ENCODE results near the gene SNX10.

DNA sequence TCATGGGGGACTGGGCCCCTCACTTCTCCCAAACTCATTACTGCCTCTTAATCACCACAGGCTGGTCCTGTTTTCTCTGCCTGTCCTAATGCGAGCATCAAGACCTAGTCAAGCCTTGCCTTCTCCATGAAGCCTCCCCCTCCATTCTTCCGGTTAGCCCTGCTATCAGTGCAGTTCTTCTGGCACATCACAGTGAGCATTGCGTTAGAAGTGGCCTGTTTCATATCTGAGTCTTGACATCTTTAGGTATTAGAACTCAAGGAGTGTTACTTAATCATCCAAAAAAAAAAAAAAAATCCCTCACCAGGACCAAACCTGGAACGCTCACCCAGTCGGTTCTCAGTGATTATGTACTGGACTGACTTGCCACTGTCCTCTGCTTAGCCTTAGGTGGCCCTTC, 17.4 kb downstream of the SNX10 start:
- TF ChIP-seq, protein P1, sequence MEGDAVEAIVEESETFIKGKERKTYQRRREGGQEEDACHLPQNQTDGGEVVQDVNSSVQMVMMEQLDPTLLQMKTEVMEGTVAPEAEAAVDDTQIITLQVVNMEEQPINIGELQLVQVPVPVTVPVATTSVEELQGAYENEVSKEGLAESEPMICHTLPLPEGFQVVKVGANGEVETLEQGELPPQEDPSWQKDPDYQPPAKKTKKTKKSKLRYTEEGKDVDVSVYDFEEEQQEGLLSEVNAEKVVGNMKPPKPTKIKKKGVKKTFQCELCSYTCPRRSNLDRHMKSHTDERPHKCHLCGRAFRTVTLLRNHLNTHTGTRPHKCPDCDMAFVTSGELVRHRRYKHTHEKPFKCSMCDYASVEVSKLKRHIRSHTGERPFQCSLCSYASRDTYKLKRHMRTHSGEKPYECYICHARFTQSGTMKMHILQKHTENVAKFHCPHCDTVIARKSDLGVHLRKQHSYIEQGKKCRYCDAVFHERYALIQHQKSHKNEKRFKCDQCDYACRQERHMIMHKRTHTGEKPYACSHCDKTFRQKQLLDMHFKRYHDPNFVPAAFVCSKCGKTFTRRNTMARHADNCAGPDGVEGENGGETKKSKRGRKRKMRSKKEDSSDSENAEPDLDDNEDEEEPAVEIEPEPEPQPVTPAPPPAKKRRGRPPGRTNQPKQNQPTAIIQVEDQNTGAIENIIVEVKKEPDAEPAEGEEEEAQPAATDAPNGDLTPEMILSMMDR (conservative IDR thresholded peaks at IDR 0.05) = no peak
- no peak for TF ChIP-seq ZFX (IDR thresholded peaks at IDR 0.05)
